ENCODE data around the gene TM4SF20. TPM values are rescaled to one million over a fixed set of nuclear protein-coding genes. Genes with fewer than 3 reads are reported as not detected.

TM4SF20 gene
- total RNA-seq, 1 experiment from 2014 or later = not detected

DNA sequence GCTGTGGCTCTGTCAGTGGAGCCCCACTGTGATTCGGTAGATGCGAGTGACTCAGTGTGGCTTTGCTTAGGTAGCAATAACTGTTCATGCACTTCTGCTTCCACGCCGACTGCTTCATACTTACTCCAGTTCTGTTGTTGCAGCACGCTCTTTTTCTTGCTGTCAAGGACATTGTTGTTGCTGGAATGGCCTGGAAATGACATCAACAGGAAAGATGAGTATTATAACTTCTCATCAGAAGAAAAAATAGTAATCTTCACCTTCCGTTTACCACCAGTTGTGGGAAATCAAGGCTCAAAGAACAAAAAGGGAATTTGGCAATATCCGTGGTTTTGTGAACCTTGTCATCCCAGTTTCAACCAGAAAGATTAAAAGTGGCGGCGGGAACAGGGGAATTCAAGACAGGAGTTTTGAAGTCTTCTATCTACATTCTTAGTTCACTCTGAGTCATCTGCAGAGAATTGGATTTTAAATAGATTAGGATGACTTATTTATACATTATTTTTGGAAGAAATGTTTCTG, 8.3 kb downstream of the TM4SF20 start (continued):
- TF ChIP-seq ZSCAN18 (CRISPR knock-in tag; IDR thresholded peaks at IDR 0.05) = no peak
- TF ChIP-seq SOX15 (CRISPR knock-in tag; IDR thresholded peaks at IDR 0.05) = no peak

- Mint-ChIP-seq H3K36me3 (no peaks in the 10 kb centered on the region), H3K4me3 (no peak overlapping the region), H3K9me3 (peaks cover 4% of the 10 kb centered on the region; the same call in 1 of the 2 replicates), H3K27me3 (ENCODE audit: low read depth) (no peaks in the 10 kb centered on the region), H3K27ac (no peak overlapping the region), H3K4me1 (no peaks in the 10 kb centered on the region)
- TF ChIP-seq E2F5 (CRISPR knock-in tag; IDR thresholded peaks at IDR 0.05) (no peak), ZNF138 (CRISPR knock-in tag; conservative IDR thresholded peaks at IDR 0.05) (no peak), KAT7 (CRISPR knock-in tag; IDR thresholded peaks at IDR 0.05; ENCODE audit: borderline replicate concordance) (no peak)
- TF ChIP-seq, protein P1, sequence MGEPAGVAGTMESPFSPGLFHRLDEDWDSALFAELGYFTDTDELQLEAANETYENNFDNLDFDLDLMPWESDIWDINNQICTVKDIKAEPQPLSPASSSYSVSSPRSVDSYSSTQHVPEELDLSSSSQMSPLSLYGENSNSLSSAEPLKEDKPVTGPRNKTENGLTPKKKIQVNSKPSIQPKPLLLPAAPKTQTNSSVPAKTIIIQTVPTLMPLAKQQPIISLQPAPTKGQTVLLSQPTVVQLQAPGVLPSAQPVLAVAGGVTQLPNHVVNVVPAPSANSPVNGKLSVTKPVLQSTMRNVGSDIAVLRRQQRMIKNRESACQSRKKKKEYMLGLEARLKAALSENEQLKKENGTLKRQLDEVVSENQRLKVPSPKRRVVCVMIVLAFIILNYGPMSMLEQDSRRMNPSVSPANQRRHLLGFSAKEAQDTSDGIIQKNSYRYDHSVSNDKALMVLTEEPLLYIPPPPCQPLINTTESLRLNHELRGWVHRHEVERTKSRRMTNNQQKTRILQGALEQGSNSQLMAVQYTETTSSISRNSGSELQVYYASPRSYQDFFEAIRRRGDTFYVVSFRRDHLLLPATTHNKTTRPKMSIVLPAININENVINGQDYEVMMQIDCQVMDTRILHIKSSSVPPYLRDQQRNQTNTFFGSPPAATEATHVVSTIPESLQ (CRISPR knock-in tag; IDR thresholded peaks at IDR 0.05) = no peak
- ChIA-PET POLR2A (no interaction called here), CTCF (no interaction called here)
- no peak for DNase-seq (ENCODE audit: low spot score)
- no peak for ATAC-seq
Measured at GRCh38 chr2:227370092-227370491, 9.0 kb downstream of the TM4SF20 start.

DNA sequence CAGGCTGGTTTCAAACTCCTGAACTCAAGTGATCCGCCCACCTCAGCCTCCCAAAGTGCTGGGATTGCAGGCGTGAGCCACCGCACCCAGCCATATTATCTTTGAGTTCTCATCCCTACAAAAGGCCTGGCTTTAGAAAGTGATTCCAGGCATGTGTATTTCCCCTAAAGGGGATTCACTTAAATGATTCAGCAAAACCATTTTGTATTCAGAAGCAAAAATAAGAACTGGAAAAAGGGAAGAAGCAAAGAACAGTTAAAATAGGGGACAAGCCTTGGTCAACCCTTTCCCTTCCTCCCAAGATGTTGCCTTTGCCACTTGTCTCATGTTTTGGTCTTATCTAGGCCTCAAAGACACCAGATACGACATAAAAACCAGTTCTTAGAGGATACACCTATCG, 10.5 kb downstream of the TM4SF20 start:
- no peak overlapping the region for H3K4me3 Mint-ChIP-seq
- DNase-seq (ENCODE audit: low spot score) (no peak), ATAC-seq (no peak)
- ChIA-PET CTCF (interaction anchor here (1.5 kb wide), 1 partner anchor 397 kb away, joined by 6 read pairs; no protein-coding TSS in a partner anchor), POLR2A (no interaction called here)
- H3K9me3 Mint-ChIP-seq = peaks cover 4% of the 10 kb centered on the region; the same call in 1 of the 2 replicates
- H3K36me3 Mint-ChIP-seq = no peaks in the 10 kb centered on the region
- TF ChIP-seq ZSCAN18 (CRISPR knock-in tag; IDR thresholded peaks at IDR 0.05) (no peak), USF2 (CRISPR knock-in tag; IDR thresholded peaks at IDR 0.05) (no peak), RORB (CRISPR knock-in tag; IDR thresholded peaks at IDR 0.05) (no peak), GTF2I (CRISPR knock-in tag; conservative IDR thresholded peaks at IDR 0.05) (no peak), KAT7 (CRISPR knock-in tag; IDR thresholded peaks at IDR 0.05; ENCODE audit: borderline replicate concordance) (no peak), ZNF219 (CRISPR knock-in tag; IDR thresholded peaks at IDR 0.05; ENCODE audit: borderline replicate concordance) (no peak), STAT6 (CRISPR knock-in tag; conservative IDR thresholded peaks at IDR 0.05; ENCODE audit: low read depth) (no peak), JUN (CRISPR knock-in tag; IDR thresholded peaks at IDR 0.05) (no peak), MXD4 (CRISPR knock-in tag; IDR thresholded peaks at IDR 0.05; ENCODE audit: borderline replicate concordance) (no peak), ATF1 (CRISPR knock-in tag; IDR thresholded peaks at IDR 0.05) (no peak), IRF2 (CRISPR knock-in tag; IDR thresholded peaks at IDR 0.05; ENCODE audit: borderline replicate concordance, low read depth) (no peak), MLX (CRISPR knock-in tag; IDR thresholded peaks at IDR 0.05) (no peak), TEAD1 (CRISPR knock-in tag; IDR thresholded peaks at IDR 0.05) (no peak), NFYB (CRISPR knock-in tag; conservative IDR thresholded peaks at IDR 0.05; ENCODE audit: low read depth) (no peak), MYBL2 (CRISPR knock-in tag; IDR thresholded peaks at IDR 0.05) (no peak)
- TF ChIP-seq, protein P2, sequence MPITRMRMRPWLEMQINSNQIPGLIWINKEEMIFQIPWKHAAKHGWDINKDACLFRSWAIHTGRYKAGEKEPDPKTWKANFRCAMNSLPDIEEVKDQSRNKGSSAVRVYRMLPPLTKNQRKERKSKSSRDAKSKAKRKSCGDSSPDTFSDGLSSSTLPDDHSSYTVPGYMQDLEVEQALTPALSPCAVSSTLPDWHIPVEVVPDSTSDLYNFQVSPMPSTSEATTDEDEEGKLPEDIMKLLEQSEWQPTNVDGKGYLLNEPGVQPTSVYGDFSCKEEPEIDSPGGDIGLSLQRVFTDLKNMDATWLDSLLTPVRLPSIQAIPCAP (CRISPR knock-in tag; IDR thresholded peaks at IDR 0.05) = no peak
- H3K4me1 Mint-ChIP-seq = no peaks in the 10 kb centered on the region
- no peaks in the 10 kb centered on the region for H3K27me3 Mint-ChIP-seq (ENCODE audit: low read depth)
- H3K27ac Mint-ChIP-seq = no peak overlapping the region

Data from WTC11 (cell line).